PC-9 (cell line): ENCODE measurements around the gene NUTM1. TPM values are rescaled to one million over a fixed set of nuclear protein-coding genes. Genes with fewer than 3 reads are reported as not detected.

ENCODE experiments used
- BruUV-seq: library from RNA; stranded (reverse); fragments of 400-500 nt; replicated peaks from 2 replicates; lab custom pipeline; 2021; lab: Mats Ljungman, UMichigan
- CTCF ChIA-PET: fragments of 300-600 bp; sonication (Branson Sonifier 250); formaldehyde crosslinking; loops from one replicate; lab custom pipeline; 2022; ENCODE audit warnings: antibody characterized with exemption; lab: Charles Lee
- POLR2A ChIA-PET: fragments of 300-600 bp; sonication (Branson Sonifier 250); formaldehyde crosslinking; loops from one replicate; lab custom pipeline; 2022; ENCODE audit warnings: antibody characterized with exemption; ENCODE audit not compliant: unreplicated experiment; lab: Charles Lee
- DNase-seq, 2 experiments: peaks; one replicate each; pipeline versions ENCODE4 v3.0.0 to v3.0.0-alpha.2; 2015 to 2022; ENCODE audit warnings: mixed read lengths in 1 of 2
- H2AFZ ChIP-seq: fragments of 200-600 bp; sonication (generic); 2 replicates; pipeline ENCODE4 v1.8.1; 2017; ENCODE audit warnings: antibody characterized with exemption
- H3F3A ChIP-seq: fragments of 200-600 bp; sonication (generic); 2 replicates; pipeline ENCODE4 v1.8.1; 2017; ENCODE audit warnings: antibody characterized with exemption, mild to moderate bottlenecking, low read depth; ENCODE audit not compliant: insufficient read depth
- H3K27ac ChIP-seq: fragments of 200-600 bp; sonication (generic); 2 replicates; pipeline ENCODE4 v1.6.1; 2016; ENCODE audit warnings: mixed run types
- H3K27me3 ChIP-seq: fragments of 200-600 bp; sonication (generic); 2 replicates; pipeline ENCODE4 v1.6.1; 2016; ENCODE audit warnings: low read depth, mixed run types; ENCODE audit not compliant: insufficient read depth
- H3K36me3 ChIP-seq: fragments of 200-600 bp; sonication (generic); 2 replicates; pipeline ENCODE4 v1.6.1; 2016; ENCODE audit warnings: low read depth, mixed run types
- H3K4me1 ChIP-seq: fragments of 200-600 bp; sonication (generic); replicated peaks from 2 replicates; pipeline ENCODE4 v1.6.1; 2016; ENCODE audit warnings: mixed run types; ENCODE audit not compliant: insufficient read depth
- H3K4me2 ChIP-seq: fragments of 200-600 bp; sonication (generic); 2 replicates; pipeline ENCODE4 v1.6.1; 2017; ENCODE audit warnings: mixed run types
- H3K4me3 ChIP-seq: fragments of 200-600 bp; sonication (generic); 2 replicates; pipeline ENCODE4 v1.6.1; 2016; ENCODE audit warnings: mixed run types
- H3K79me2 ChIP-seq: fragments of 200-600 bp; sonication (generic); 2 replicates; pipeline ENCODE4 v1.6.1; 2017; ENCODE audit warnings: low read depth, mixed run types
- H3K9me2 ChIP-seq: fragments of 200-600 bp; sonication (generic); 2 replicates; pipeline ENCODE4 v1.8.1; 2017; ENCODE audit warnings: mild to moderate bottlenecking; ENCODE audit not compliant: insufficient read depth
- H3K9me3 ChIP-seq: fragments of 200-600 bp; sonication (generic); 2 replicates; pipeline ENCODE4 v1.8.1; 2016; ENCODE audit warnings: low read depth; ENCODE audit not compliant: insufficient read depth
- H4K20me1 ChIP-seq: fragments of 200-600 bp; sonication (generic); 2 replicates; pipeline ENCODE4 v1.8.1; 2017; ENCODE audit not compliant: insufficient read depth
- CTCF ChIP-seq: fragments of 200-600 bp; sonication (generic); conservative IDR thresholded peaks from 2 replicates; pipeline ENCODE4 v1.6.1; 2017; ENCODE audit warnings: mixed run types, antibody characterized with exemption, mild to moderate bottlenecking, moderate library complexity
- EZH2 ChIP-seq: fragments of 200-600 bp; sonication (generic); IDR thresholded peaks from 2 replicates; pipeline ENCODE4 v1.8.0; 2017; ENCODE audit warnings: antibody characterized with exemption, low read depth
- intact Hi-C: fragments of 100-400 bp; cut with micrococcal nuclease; formaldehyde crosslinking; loops from one replicate; pipeline ENCODE4 v1.10.0; 2022; ENCODE audit not compliant: unreplicated experiment
- total RNA-seq: library from RNA; stranded (reverse); gene quantifications from 2 replicates; pipeline ENCODE4 v1.2.3, GENCODE V29; 2021

The NUTM1 gene
- total RNA-seq, 1 experiment from 2014 or later = not detected

DNA sequence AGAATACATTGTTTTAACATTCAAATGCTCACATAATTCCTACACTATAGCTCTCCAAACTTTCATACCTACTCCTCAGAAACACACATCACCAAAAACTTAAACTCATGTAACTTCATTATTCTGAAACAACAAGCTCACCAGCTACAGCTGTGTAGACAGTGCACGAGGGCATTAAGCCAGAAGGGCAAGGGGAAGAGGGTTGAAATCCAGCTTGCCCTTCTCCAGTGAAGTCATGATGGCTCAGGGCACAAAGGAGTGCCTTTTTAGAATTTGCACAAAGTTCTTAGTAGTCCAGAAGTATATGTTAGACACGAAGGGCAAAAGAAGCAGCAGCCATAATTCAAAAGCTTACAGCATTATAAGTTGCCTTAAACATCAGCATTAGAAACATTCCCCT, 14.1 kb upstream of the NUTM1 start:
- Histone ChIP-seq H3K9me2 (no peaks in the 10 kb centered on the region), H3K4me2 (no peak overlapping the region), H3K36me3 (no peaks in the 10 kb centered on the region), H3K27ac (no peak overlapping the region), H3K79me2 (0 out of 2 replicates have a peak, but pooled peaks cover 4% of the 10 kb centered on the region), H3K9me3 (no peaks in the 10 kb centered on the region), H3F3A (no peaks in the 10 kb centered on the region), H3K27me3 (no peaks in the 10 kb centered on the region), H2AFZ (no peak overlapping the region), H4K20me1 (no peaks in the 10 kb centered on the region), H3K4me3 (no peak overlapping the region), H3K4me1 (no peaks in the 10 kb centered on the region)
- DNase-seq = no peak
- intact Hi-C loops = no loop called here
- ChIA-PET CTCF (no interaction called here), POLR2A (interaction anchor here (0.6 kb wide), 1 partner anchor 8 kb away, joined by 6 read pairs; the partner anchor contains the start of gene SLC12A6)
- BruUV-seq = no TSS peak
- TF ChIP-seq EZH2 (no peak), CTCF (no peak)

GRCh38 chr15:34330279-34330678, 12.8 kb upstream of the NUTM1 start:
- ChIA-PET CTCF (no interaction called here), POLR2A (interaction anchor here (0.7 kb wide), 1 partner anchor 195 kb away, joined by 5 read pairs; no protein-coding TSS in a partner anchor)
- H4K20me1 ChIP-seq = no peaks in the 10 kb centered on the region
- H3K27ac ChIP-seq = no peak overlapping the region
- H3K4me3 ChIP-seq = no peak overlapping the region
- peaks cover 11% of the 10 kb centered on the region for H3F3A ChIP-seq
- peaks cover 12% of the 10 kb centered on the region for H3K4me1 ChIP-seq
- H3K9me3 ChIP-seq = no peaks in the 10 kb centered on the region
- H3K79me2 ChIP-seq = 0 out of 2 replicates have a peak, but pooled peaks cover 4% of the 10 kb centered on the region
- no peak overlapping the region for H2AFZ ChIP-seq
- H3K4me2 ChIP-seq = no peak overlapping the region
- TF ChIP-seq EZH2 (no peak), CTCF (no peak)
- intact Hi-C loops = loop anchor here (10.0 kb wide), 1 partner anchor 225 kb away; the partner anchor contains the start of genes EMC7 and PGBD4
- H3K9me2 ChIP-seq = no peaks in the 10 kb centered on the region
- H3K36me3 ChIP-seq = no peaks in the 10 kb centered on the region
- no peaks in the 10 kb centered on the region for H3K27me3 ChIP-seq
- DNase-seq = no peak
- BruUV-seq = no TSS peak

DNA sequence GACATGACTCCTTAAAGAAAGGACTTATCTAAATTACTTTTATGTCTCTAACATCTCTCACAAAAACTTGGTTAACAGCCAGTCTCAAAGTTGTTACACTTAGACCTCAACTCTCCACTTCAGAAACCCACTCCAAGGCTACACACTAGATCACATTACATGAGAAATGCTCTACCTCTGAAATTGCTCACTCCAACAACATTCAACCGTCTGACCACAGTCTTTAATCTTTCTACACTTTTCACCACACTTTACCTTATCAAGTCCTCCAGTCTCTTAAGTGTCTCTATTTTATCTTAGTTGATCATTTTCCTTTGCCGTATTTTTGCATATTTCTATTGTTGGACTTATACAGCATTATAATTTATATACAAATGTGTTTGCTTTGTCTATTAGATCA, 11.3 kb upstream of the NUTM1 start:
- Histone ChIP-seq H3K4me1 (peaks cover 28% of the 10 kb centered on the region), H3K27me3 (no peaks in the 10 kb centered on the region), H3K9me3 (no peaks in the 10 kb centered on the region), H4K20me1 (no peaks in the 10 kb centered on the region), H3K36me3 (no peaks in the 10 kb centered on the region), H3K9me2 (no peaks in the 10 kb centered on the region), H3K79me2 (0 out of 2 replicates have a peak, but pooled peaks cover 4% of the 10 kb centered on the region), H3F3A (peaks cover 17% of the 10 kb centered on the region), H2AFZ (no peak overlapping the region), H3K27ac (no peak overlapping the region), H3K4me3 (no peak overlapping the region), H3K4me2 (no peak overlapping the region)
- ChIA-PET POLR2A (no interaction called here), CTCF (no interaction called here)
- no TSS peak for BruUV-seq
- TF ChIP-seq EZH2 = no peak
- TF ChIP-seq CTCF = no peak
- no peak for DNase-seq
- intact Hi-C loops = loop anchor here (10.0 kb wide), 1 partner anchor 227 kb away; the partner anchor contains the start of genes EMC7 and PGBD4
